GM18519 (cell line): ENCODE results near the gene TTC34.

Source experiments
- ATAC-seq: cut with Tn5 transposase; IDR thresholded peaks from one replicate; pipeline ENCODE4 v1.9.1; 2021; ENCODE audit warnings: mild to moderate bottlenecking, moderate library complexity; ENCODE audit not compliant: unreplicated experiment, low FRiP score

The TTC34 gene

DNA sequence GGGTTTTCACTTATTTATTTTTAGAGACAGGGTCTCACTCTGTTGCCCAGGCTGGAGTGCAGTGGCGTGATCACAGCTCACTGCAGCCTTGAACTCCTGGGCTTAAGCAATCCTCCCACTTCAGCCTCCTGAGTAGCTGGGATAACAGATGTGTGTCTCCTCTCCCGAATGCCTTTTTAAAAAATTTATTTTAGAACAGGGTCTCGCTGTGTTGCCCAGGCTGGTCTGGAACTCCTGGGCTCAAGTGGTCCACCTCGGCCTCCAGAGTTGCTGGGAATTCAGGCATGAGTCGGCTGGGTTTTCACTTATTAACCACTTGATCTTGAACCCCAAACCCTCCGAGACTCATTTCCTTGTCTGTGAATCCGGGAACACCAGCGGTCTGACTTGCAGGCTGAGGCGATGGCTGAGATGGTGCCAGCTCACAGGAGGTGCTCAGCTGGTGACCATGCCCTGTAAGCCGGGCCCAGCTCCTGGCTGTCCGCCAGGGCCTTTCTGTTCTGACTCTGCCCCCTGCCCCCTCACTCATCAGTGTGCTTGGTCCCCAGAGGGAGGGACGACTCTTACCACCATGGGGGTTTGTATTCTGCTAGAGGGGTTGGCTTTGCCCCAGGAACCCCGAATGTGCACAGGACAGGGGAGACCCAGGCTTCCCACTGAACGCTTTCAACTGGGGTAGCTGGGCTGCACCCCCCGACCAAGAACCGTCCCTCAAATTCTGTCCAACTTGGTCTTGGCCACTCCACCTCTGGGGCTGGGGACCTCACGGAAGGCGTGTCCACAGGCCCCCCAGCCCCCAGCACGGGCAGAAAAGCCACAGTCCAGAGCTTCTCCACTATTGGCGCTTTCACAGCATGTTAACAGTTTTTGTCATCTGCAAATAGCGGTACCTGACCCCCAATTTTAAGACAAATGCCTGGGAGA is 191.2 kb downstream of the TTC34 start:
- ATAC-seq = no peak

DNA sequence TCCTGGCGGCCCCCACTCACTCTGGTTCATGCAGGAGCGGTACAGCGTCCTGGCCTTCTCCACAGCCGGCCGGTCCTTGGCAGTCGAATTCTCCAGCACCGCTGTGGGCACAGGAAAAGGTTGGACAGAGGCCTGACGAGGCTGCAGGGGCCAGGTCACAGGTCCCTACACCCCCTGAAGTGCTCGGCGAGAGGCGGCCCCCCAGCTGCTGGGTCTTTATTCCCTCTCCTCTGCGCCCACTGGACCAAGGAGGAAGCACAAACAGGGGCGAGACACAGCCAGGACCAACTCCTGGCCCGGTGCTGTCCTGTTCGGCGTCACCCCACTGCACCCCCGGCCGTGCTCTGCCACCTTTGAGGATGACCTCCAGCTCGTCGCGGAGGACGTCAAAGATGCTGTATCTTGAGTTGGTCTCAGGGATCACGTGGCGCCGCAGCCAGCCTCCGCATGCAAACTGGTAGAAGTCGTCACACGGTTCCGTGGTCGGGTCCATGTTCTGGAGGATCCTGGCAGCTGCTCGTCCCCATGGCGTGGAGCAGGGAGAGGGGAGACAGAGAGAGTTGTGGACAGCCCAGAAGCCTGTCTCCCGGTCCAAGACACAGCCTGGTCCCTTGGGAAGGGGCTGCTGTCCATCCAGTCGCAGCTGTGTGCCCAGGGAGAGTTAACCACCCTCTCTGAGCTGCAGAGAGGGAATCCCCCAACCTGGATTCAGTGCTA is 192.0 kb downstream of the TTC34 start:
- no peak for ATAC-seq

DNA sequence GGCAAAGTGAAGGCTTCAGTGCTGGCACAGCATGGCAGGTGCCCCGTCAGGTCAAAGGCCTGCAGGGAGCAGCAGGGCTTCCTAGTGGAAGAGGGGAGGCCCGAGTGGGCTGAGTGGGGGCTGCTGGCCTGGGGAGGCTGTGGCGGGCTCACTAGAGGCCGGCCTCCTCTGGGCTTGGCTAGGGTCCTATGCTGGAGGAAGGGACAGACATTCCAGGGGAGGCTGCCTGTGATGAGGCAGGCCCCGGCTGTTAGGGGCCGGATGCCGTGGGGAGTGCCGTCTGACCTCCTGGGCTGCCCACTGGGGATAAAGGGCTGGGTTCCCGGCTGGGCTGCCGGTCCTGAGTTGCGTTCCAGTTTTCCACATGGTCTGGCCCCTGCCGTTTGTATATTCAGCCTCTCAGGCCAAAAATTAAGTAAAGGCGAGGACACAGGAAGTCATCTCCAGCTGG is 193.8 kb downstream of the TTC34 start:
- no peak for ATAC-seq

- no peak for ATAC-seq
Measured at GRCh38 chr1:2606881-2607621, 194.4 kb downstream of the TTC34 start.

- no peak for ATAC-seq
Measured at GRCh38 chr1:2606396-2606880, 195.1 kb downstream of the TTC34 start.

- no peak for ATAC-seq
Measured at GRCh38 chr1:2605509-2606395, 195.7 kb downstream of the TTC34 start.

GRCh38 chr1:2604844-2605508 is 196.5 kb downstream of the TTC34 start:
- no peak for ATAC-seq

GRCh38 chr1:2604156-2604843 is 197.2 kb downstream of the TTC34 start:
- no peak for ATAC-seq

GRCh38 chr1:2603521-2604155 is 197.9 kb downstream of the TTC34 start:
- no peak for ATAC-seq

GRCh38 chr1:2602866-2603520 is 198.5 kb downstream of the TTC34 start:
- no peak for ATAC-seq

DNA sequence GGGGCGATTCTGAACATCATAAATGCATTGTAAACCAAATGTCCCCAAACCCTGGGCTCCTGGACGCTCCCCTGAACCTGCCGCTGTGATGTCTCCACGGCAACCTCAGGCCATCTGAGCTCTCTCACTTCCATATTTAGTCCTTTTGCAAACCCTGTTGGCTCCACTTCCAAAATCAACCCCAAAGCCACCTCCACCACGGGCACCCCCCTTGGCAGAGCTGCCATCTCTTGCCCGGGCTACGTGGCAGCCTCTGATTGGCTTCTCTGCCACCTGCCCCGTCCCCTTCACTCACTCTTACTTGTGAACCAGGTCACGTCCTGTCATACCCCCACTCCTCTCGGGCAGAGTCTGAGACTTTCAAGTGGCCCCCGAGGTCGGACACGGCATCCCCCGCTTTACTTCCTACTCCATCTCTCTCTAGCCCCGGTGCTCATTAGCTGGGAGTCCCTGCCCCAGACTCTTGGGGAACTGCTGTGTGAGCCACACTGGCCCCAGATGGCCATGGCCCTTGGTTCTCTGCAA is 199.1 kb downstream of the TTC34 start:
- ATAC-seq = no peak

- no peak for ATAC-seq
Measured at GRCh38 chr1:2601721-2602303, 199.7 kb downstream of the TTC34 start.

- ATAC-seq = no peak
Measured at GRCh38 chr1:2598329-2598931, 203.1 kb downstream of the TTC34 start.

GRCh38 chr1:2597441-2598328 is 203.8 kb downstream of the TTC34 start:
- no peak for ATAC-seq

GRCh38 chr1:2596530-2597333 is 204.8 kb downstream of the TTC34 start:
- no peak for ATAC-seq
